DMS53 treated with DMSO at 0.1 percent for 48 hours (cell line): ENCODE results near the gene RBM15B.

Experiments
- DNase-seq: peaks from one replicate; lab custom pipeline; 2025; ENCODE audit not compliant: unreplicated experiment; lab: John Stamatoyannopoulos, UW

RBM15B gene

GRCh38 chr3:51392355-51393133 lies 1.5 kb downstream of the RBM15B start:
- DNase-seq: no peak

- DNase-seq: no peak
Observed at GRCh38 chr3:51393134-51393495, 2.0 kb downstream of the RBM15B start.

GRCh38 chr3:51393564-51393963 lies 2.5 kb downstream of the RBM15B start:
- DNase-seq: no peak

GRCh38 chr3:51394541-51394940 lies 3.5 kb downstream of the RBM15B start:
- DNase-seq: no peak

GRCh38 chr3:51395493-51396213 lies 4.6 kb downstream of the RBM15B start:
- no peak for DNase-seq

GRCh38 chr3:51396401-51396800 lies 5.3 kb downstream of the RBM15B start:
- no peak for DNase-seq

- DNase-seq: no peak
Observed at GRCh38 chr3:51397392-51397791, 6.3 kb downstream of the RBM15B start.

- DNase-seq: no peak
Observed at GRCh38 chr3:51398595-51399310, 7.7 kb downstream of the RBM15B start.

- no peak for DNase-seq
Observed at GRCh38 chr3:51400166-51400565, 9.1 kb downstream of the RBM15B start.

- DNase-seq: no peak
Observed at GRCh38 chr3:51401735-51402134, 10.7 kb downstream of the RBM15B start.

- DNase-seq: no peak
Observed at GRCh38 chr3:51403675-51404074, 12.6 kb downstream of the RBM15B start.

GRCh38 chr3:51408021-51408420 lies 16.9 kb downstream of the RBM15B start:
- no peak for DNase-seq

GRCh38 chr3:51408813-51409212 lies 17.7 kb downstream of the RBM15B start:
- DNase-seq: no peak

- DNase-seq: no peak
Observed at GRCh38 chr3:51422211-51422610, 31.1 kb downstream of the RBM15B start.

- no peak for DNase-seq
Observed at GRCh38 chr3:51426921-51427320, 35.8 kb downstream of the RBM15B start.

- no peak for DNase-seq
Observed at GRCh38 chr3:51429138-51429537, 38.1 kb downstream of the RBM15B start.

- DNase-seq: no peak
Observed at GRCh38 chr3:51434110-51434509, 43.0 kb downstream of the RBM15B start.

GRCh38 chr3:51434746-51435327 lies 43.8 kb downstream of the RBM15B start:
- peak; percentile 0 for DNase-seq

- DNase-seq: no peak
Observed at GRCh38 chr3:51436998-51437639, 46.0 kb downstream of the RBM15B start.

GRCh38 chr3:51441282-51442030 lies 50.4 kb downstream of the RBM15B start:
- no peak for DNase-seq
